ENCODE measurements around the gene RIGI. TPM values are rescaled to one million over a fixed set of nuclear protein-coding genes. Genes with fewer than 3 reads are reported as not detected.
"Not testable (repeated sequence)": the region's sequence is repeated elsewhere in the genome, so short reads cannot be mapped to it uniquely, and the experiment has no call there.

RIGI gene
- total RNA-seq, 2 donors from 2014 or later: 16.9 to 22.1 TPM

DNA sequence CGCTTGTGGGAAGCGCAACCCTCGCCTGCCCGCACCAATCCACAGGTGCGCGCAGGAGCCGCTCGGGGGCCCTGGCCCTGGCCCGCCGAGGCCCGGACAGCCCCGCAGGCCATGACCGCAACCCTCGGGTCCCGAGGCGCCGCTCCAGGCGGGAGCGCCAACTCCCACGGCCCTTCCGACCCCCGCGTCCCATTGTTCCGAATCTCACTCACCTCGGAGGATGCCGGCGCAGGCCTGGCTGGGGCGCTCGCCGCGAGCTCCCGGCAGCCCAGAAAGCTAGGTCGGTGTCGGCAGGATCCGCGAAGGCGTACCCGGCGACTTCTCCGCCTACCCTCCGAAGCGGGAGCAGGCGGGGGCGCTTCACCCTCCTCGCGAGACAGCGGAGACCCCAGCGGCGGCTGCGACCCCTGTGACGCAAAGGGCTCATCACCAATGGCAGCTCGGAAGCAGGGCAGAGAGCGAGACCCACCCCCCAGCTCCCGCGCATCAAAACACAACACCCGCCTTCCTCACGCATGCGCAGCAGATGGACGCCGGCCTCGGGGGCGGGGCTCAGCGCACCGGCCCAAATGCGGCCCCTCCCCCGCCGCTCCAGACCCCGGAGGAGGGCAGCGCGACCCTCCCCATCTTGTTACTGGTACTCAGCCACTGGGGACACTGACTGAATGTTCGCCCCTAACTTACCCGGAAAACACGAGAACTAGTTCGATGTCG lies 24.7 kb upstream of the RIGI start:
- peaks cover 10 to 18% of the 10 kb centered on the region in 2 donors for H3K4me1 ChIP-seq (ENCODE audit: control insufficient read depth in 1 of 2, low read depth in 2 of 2)
- H3K4me3 ChIP-seq: peak overlapping the region; percentile 94
- TF ChIP-seq, protein P1, sequence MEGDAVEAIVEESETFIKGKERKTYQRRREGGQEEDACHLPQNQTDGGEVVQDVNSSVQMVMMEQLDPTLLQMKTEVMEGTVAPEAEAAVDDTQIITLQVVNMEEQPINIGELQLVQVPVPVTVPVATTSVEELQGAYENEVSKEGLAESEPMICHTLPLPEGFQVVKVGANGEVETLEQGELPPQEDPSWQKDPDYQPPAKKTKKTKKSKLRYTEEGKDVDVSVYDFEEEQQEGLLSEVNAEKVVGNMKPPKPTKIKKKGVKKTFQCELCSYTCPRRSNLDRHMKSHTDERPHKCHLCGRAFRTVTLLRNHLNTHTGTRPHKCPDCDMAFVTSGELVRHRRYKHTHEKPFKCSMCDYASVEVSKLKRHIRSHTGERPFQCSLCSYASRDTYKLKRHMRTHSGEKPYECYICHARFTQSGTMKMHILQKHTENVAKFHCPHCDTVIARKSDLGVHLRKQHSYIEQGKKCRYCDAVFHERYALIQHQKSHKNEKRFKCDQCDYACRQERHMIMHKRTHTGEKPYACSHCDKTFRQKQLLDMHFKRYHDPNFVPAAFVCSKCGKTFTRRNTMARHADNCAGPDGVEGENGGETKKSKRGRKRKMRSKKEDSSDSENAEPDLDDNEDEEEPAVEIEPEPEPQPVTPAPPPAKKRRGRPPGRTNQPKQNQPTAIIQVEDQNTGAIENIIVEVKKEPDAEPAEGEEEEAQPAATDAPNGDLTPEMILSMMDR (IDR thresholded peaks at IDR 0.05): peak; percentile 2
- H3K36me3 ChIP-seq: no peaks in the 10 kb centered on the region
- H3K9me3 ChIP-seq: no peaks in the 10 kb centered on the region
- no peaks in the 10 kb centered on the region for H3K27me3 ChIP-seq (replicated peaks; ENCODE audit: insufficient read depth)
- peak; percentile 83 for ATAC-seq (ENCODE audit: insufficient number of reproducible peaks, low FRiP score, low read depth)
- peak; percentile 82 for DNase-seq (ENCODE audit: low spot score)
- H3K27ac ChIP-seq: peak overlapping the region; percentile 93 to 96

DNA sequence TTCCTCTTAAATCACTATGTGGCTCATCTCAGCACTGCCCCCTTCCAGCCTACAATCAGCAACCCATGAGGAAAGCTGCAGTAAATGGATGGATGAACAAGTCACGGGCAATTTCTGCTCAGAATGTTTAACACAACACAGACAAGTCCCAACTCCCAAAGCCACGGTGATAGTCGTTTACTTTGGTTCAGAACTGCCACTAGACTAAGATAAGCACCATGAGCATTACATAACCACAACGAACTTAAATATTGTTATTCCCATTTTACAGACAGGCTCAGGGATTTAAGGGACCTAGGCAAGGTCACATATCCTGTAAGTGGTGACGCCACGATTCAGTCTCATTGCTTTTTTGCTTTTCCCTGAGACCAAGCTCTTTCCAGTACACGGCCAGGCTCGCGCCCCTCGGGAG lies 24.2 kb upstream of the RIGI start:
- no peaks in the 10 kb centered on the region for H3K27me3 ChIP-seq (replicated peaks; ENCODE audit: insufficient read depth)
- no peak for DNase-seq (ENCODE audit: low spot score)
- TF ChIP-seq, protein P1 (IDR thresholded peaks at IDR 0.05): no peak
- peak overlapping the region; percentile 93 to 96 for H3K27ac ChIP-seq
- H3K36me3 ChIP-seq: no peaks in the 10 kb centered on the region
- peak overlapping the region; percentile 94 for H3K4me3 ChIP-seq
- peaks cover 10 to 18% of the 10 kb centered on the region in 2 donors for H3K4me1 ChIP-seq (ENCODE audit: control insufficient read depth in 1 of 2, low read depth in 2 of 2)
- H3K9me3 ChIP-seq: no peaks in the 10 kb centered on the region
- ATAC-seq (ENCODE audit: insufficient number of reproducible peaks, low FRiP score, low read depth): no peak

DNA sequence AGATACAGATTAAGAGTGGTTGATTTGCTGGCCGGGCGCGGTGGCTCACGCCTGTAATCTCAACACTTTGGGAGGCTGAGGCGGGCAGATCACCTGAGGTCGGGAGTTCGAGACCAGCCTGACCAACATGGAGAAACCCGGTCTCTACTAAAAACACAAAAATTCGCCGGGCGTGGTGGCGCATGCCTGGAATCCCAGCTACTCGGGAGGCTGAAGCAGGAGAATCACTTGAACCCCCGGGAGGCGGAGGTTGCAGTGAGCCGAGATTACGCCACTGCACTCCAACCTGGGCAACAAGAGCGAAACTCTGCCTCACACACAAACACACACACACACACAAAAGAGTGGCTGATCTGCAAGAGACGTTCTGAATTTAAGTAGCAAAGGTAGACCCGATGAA lies 22.2 kb upstream of the RIGI start:
- not testable (repeated sequence) for H3K9me3 ChIP-seq; H3K4me3 ChIP-seq; H3K27me3 ChIP-seq (replicated peaks; ENCODE audit: insufficient read depth); DNase-seq (ENCODE audit: low spot score); H3K27ac ChIP-seq; ATAC-seq (ENCODE audit: insufficient number of reproducible peaks, low FRiP score, low read depth); H3K36me3 ChIP-seq
- H3K4me1 ChIP-seq (ENCODE audit: control insufficient read depth in 1 of 2, low read depth in 2 of 2): peaks cover 10 to 16% of the 10 kb centered on the region in 2 donors

DNA sequence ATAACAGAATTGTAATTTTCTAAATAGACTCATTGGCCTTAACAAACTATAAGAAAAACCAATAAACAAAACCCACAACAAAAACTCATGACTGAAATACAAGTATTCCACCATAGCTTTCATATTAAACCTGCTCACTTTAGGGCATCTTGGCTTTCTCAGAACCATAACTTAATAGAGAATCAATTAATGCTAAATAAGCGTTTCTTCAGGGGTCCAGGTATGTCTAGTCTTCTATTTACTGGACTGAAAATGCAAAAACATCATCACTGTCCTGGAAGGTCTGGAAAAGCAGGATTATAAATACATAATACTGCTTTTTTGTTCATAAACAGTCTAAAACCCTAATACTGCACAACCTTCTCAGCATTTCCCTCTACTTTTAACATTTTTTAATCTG lies 19.9 kb upstream of the RIGI start:
- no peaks in the 10 kb centered on the region for H3K27me3 ChIP-seq (replicated peaks; ENCODE audit: insufficient read depth)
- no peak overlapping the region for H3K4me3 ChIP-seq
- no peak for ATAC-seq (ENCODE audit: insufficient number of reproducible peaks, low FRiP score, low read depth)
- H3K27ac ChIP-seq: no peak overlapping the region
- TF ChIP-seq, protein P1 (IDR thresholded peaks at IDR 0.05): no peak
- H3K36me3 ChIP-seq: peaks cover 13% of the 10 kb centered on the region
- H3K4me1 ChIP-seq (ENCODE audit: control insufficient read depth in 1 of 2, low read depth in 2 of 2): peaks cover 10 to 12% of the 10 kb centered on the region in 2 donors
- DNase-seq (ENCODE audit: low spot score): no peak
- H3K9me3 ChIP-seq: no peaks in the 10 kb centered on the region

DNA sequence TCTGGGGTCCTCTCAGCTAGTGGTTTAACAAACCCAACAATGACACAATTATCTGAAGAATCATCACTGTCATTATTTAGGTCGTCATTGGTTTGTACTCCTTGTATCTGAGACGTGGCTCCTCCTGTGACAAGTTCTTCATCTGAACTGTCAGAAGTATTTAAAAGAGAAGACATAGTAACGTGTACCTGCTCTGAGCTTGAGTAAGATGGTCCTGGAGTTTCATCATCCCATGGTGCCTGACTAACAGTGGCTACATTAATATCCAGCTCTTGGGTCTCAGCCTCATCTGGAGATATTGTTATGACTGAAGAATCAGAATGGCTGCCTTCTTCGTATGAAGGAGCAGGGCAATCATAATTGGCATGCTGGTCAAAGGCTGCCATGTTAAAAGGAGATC lies 17.1 kb upstream of the RIGI start:
- TF ChIP-seq, protein P1 (IDR thresholded peaks at IDR 0.05): no peak
- no peaks in the 10 kb centered on the region for H3K27me3 ChIP-seq (replicated peaks; ENCODE audit: insufficient read depth)
- ATAC-seq (ENCODE audit: insufficient number of reproducible peaks, low FRiP score, low read depth): no peak
- H3K9me3 ChIP-seq: no peaks in the 10 kb centered on the region
- H3K4me1 ChIP-seq (ENCODE audit: control insufficient read depth in 1 of 2, low read depth in 2 of 2): peaks cover 0 to 6% of the 10 kb centered on the region in 2 donors
- no peak overlapping the region for H3K27ac ChIP-seq
- DNase-seq (ENCODE audit: low spot score): no peak
- H3K36me3 ChIP-seq: peaks cover 13% of the 10 kb centered on the region
- no peak overlapping the region for H3K4me3 ChIP-seq

DNA sequence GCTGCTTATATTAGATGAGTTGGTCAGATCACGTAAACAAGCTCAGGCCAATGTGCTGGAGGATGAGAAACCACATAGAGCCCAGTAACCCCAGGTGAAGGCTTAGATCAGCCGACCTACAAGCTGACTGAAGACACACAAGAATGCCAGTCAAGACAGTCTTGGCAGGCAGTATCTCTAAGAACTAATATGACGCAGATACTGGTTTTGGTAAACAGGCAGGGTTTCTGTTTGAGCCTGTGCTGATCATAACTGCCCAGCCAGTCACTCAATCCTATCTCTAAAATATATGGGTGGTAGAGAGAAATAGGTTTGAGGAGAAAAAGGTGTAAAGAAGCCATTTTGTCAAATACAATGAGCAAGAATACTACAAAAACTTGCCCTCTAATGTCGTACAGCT lies 7.8 kb upstream of the RIGI start:
- TF ChIP-seq, protein P1 (IDR thresholded peaks at IDR 0.05): no peak
- Histone ChIP-seq H3K27me3 (replicated peaks; ENCODE audit: insufficient read depth) (no peaks in the 10 kb centered on the region), H3K9me3 (no peaks in the 10 kb centered on the region), H3K4me3 (no peak overlapping the region), H3K27ac (no peak overlapping the region), H3K36me3 (no peaks in the 10 kb centered on the region), H3K4me1 (ENCODE audit: control insufficient read depth in 1 of 2, low read depth in 2 of 2) (no peaks in the 10 kb centered on the region)
- ATAC-seq (ENCODE audit: insufficient number of reproducible peaks, low FRiP score, low read depth) (no peak), DNase-seq (ENCODE audit: low spot score) (no peak)
